Upper lobe of right lung (tissue), 1 donor: ENCODE data around the gene SLC6A3. TPM values are rescaled to one million over a fixed set of nuclear protein-coding genes. Genes with fewer than 3 reads are reported as not detected.

Source experiments
- ATAC-seq: fragments of 200-7000 bp; cut with Tn5 transposase; one replicate; pipeline ENCODE4 v1.9.1; 2020; ENCODE audit warnings: mild to moderate bottlenecking, moderate library complexity
- DNase-seq: peaks from one replicate; pipeline ENCODE4 v3.0.0-alpha.2; 2020
- H3K27ac ChIP-seq: fragments of 200-600 bp; one replicate; pipeline ENCODE4 v1.8.0; 2022
- H3K27me3 ChIP-seq: fragments of 200-600 bp; one replicate; pipeline ENCODE4 v1.8.0; 2022; ENCODE audit warnings: mild to moderate bottlenecking
- H3K36me3 ChIP-seq: fragments of 200-600 bp; one replicate; pipeline ENCODE4 v1.8.0; 2022
- H3K4me1 ChIP-seq: fragments of 200-600 bp; one replicate; pipeline ENCODE4 v1.8.0; 2022
- H3K4me3 ChIP-seq: fragments of 200-600 bp; one replicate; pipeline ENCODE4 v1.8.0; 2022; ENCODE audit warnings: mild to moderate bottlenecking
- H3K9me3 ChIP-seq: fragments of 200-600 bp; one replicate; pipeline ENCODE4 v1.8.0; 2022
- intact Hi-C: fragments of 100-400 bp; cut with DNase I; formaldehyde crosslinking; loops from one replicate; pipeline ENCODE4 v1.11.0; 2022
- total RNA-seq: library from RNA; stranded (reverse); fragmentation: NEBNext Ultra II Directional; extraction: Animal tissue kit (Norgen Biotek cat#: 25700); gene quantifications from one replicate; pipeline ENCODE4 v1.2.1, GENCODE V29; 2021
- TF ChIP-seq, protein P1 (sequence below): fragments of 200-600 bp; IDR thresholded peaks from one replicate; pipeline ENCODE4 v1.8.0; 2022; ENCODE audit warnings: antibody characterized with exemption
- donor health status: DM: no; HTN: yes; CAD: no; lungs with severe emphysema.

Gene SLC6A3
- total RNA-seq, 1 donor from 2014 or later = 0.52 TPM

DNA sequence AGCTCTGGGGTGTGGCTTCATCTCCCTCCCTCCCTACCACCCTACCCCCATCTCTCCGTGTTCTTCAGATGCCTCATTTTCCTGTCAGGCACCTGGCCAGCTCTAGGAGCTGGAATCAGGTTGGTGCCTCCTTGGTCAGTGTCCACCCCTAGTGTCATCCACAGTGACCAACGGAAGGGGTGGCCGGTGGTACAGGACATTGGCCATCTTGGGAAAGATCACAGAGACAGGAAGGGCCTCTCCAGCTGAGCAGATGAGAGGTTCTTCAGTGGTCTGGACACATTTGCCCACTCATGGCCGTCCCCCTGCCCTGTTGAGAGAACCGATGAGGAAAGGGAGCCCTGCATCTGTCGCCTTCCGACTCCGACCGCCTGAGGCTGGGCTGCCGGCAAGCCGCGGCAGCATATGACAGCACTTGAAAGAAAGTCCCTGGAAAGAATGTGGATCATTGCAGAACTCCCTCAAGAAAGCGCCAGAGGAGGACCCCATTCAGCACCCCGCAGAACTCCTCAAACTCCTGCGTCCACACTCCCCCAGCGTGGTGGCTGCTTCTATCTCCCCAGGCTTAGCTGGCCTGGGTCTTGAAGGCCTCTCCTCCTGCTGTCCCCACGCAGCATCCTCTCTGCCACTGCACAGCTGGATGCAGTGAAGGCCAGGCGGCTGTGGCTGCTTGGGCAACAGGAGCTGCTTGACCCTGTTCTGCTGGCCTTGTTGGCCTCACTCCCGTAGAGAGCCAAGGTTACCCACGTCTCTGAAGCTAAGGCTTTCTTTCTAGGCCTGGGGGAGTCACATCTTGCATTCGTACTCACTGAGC is 98.4 kb downstream of the SLC6A3 start:
- intact Hi-C loops = no loop called here
- Histone ChIP-seq H3K4me1 (peaks cover 19% of the 10 kb centered on the region), H3K27me3 (no peaks in the 10 kb centered on the region), H3K4me3 (no peak overlapping the region), H3K9me3 (no peaks in the 10 kb centered on the region), H3K27ac (no peak overlapping the region), H3K36me3 (peaks cover 12% of the 10 kb centered on the region)
- DNase-seq (no peak), ATAC-seq (no peak)
- TF ChIP-seq, protein P1, sequence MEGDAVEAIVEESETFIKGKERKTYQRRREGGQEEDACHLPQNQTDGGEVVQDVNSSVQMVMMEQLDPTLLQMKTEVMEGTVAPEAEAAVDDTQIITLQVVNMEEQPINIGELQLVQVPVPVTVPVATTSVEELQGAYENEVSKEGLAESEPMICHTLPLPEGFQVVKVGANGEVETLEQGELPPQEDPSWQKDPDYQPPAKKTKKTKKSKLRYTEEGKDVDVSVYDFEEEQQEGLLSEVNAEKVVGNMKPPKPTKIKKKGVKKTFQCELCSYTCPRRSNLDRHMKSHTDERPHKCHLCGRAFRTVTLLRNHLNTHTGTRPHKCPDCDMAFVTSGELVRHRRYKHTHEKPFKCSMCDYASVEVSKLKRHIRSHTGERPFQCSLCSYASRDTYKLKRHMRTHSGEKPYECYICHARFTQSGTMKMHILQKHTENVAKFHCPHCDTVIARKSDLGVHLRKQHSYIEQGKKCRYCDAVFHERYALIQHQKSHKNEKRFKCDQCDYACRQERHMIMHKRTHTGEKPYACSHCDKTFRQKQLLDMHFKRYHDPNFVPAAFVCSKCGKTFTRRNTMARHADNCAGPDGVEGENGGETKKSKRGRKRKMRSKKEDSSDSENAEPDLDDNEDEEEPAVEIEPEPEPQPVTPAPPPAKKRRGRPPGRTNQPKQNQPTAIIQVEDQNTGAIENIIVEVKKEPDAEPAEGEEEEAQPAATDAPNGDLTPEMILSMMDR = no peak

DNA sequence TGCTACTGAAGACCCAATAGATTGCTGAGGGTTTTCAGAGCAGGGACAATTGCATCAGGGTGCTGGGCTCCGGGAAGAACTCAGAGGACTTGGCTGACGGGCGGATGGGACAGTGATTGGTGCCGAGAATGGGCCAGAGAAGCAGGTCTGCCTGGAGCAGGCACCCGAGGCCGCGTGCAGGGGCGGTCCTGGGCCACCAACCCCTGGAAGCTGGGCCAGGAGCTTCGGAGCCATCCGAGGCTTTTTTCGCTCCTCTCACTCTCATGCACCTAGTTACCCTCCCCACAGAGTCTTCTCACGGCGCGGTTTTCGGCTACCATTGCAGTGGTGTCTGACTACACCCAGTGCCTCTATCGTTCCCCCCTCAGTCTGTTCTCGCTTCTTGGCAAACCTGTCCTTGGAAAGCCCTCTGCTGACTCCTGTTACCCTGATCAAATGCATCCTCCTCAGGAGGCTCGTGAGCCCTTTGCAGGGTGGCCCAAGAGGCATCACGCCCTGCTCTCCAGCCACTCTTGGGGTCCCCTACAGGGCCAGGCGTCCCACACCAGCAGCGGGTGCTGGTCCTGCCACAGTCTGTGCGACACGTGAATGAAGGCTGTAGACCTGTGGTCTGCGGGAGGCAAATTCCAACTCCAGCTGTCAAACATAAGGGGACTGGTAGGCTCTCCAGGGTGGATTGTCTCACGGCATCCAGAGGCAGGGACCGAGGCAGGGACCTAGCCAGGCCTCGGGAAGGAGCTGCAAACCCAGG is 99.2 kb downstream of the SLC6A3 start:
- Histone ChIP-seq H3K36me3 (peaks cover 20% of the 10 kb centered on the region), H3K27me3 (no peaks in the 10 kb centered on the region), H3K9me3 (no peaks in the 10 kb centered on the region), H3K4me3 (peak overlapping the region; percentile 96), H3K4me1 (peaks cover 19% of the 10 kb centered on the region), H3K27ac (no peak overlapping the region)
- DNase-seq (no peak), ATAC-seq (no peak)
- intact Hi-C loops = no loop called here
- TF ChIP-seq, protein P1 = no peak

DNA sequence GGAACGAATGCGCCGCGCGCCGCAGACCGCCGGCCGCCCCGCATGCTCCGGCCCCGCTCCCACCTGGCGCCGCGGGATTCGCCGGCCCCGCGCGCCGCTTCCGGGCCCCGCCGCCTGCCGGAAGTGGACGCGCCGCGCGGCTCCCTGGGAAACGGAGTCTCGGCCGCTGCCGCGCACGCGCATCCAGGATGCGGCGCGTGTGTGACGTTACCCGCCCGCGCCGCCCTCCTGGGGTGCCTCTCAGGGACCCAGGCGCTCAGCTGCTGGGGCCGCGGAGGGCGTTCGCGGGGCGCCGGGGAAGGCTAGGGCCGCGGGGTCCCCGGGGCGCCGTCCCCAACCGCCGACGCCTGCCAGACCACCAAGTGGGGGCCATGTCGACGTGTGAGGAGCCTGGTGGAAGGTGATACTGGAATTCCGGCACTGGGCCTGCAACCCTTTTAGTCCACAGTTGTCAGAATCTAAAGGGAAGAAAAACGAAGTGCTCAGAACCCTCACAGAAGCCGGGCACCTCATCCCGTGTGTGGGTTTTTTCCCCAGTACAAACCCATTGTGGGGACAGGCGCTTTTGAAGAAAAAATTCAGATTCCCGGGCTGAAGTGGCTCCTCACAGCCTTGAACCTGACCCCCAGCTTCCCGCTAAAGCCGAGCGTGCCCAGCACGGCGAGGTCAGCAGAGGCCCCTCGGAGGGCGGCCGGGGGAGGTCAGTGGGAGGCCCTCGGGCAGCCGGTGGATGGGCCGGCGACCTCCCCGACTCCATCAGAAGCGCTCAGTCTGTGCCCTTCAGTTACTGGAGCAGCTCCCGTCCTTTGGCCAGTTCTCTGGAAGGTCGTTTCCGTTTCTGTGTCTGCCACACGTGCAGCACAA is 100.0 kb downstream of the SLC6A3 start, which contains the start of gene CLPTM1L:
Gene CLPTM1L, minus strand, starts transcription at position 125 of the 864 bp plus-strand sequence. CDS start 258 bp downstream, outside the sequence.
- Histone ChIP-seq H3K9me3 (no peaks in the 10 kb centered on the region), H3K27ac (peak within 1 kb of the TSS; percentile 92), H3K4me1 (peaks cover 19% of the 10 kb centered on the region), H3K36me3 (peaks cover 28% of the 10 kb centered on the region), H3K27me3 (no peaks in the 10 kb centered on the region), H3K4me3 (peak within 1 kb of the TSS; percentile 97)
- ATAC-seq = peak; percentile 93
- intact Hi-C loops = no loop called here
- DNase-seq = peak; percentile 95
- TF ChIP-seq, protein P1 = no peak

DNA sequence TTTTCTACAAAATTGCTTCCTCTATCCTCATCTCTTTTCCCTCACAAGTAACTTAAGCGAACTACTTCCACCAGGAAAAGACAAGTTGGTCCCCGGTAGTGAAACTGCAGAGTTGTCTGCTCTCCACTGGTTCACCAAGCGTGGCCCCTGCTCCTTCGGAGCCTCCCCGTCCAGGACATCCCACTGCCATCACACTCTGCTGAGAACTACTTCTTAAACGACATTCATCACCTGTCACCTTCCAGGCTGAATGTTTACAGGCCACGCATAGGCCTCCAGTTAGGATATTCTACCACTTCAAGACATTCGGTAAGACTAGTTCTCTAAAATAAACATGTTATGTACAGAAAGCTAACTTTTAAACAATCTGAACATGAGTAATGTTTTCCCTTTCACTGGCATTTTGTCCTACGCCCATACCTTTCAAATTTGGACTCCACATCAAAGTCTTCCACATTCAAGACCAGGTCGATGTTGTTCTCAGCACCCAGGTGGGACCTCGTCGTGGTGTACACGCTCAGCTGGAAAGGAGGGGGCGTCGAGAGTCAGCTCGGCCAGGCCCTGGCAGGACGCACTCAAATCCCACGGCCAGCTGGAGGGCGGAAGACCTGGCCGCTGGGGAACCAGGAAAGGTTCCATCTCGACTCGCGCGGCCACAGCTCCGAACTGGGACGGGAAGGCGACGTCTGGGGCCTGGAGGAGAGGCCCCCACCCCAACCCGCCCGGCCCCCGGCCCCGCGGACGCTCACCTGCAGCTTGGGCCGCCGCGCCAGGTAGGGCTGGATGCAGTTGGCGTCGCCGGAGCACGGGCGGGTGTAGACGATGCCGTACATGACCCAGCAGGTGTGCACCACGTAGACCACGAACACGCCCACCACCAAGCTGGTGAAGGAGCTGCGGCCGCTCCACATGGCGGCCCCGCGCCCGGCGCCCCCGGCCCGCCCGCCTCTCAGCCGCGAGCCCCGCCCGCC is 101.0 kb downstream of the SLC6A3 start:
- Histone ChIP-seq H3K4me3 (peak overlapping the region; percentile 97), H3K27me3 (no peaks in the 10 kb centered on the region), H3K36me3 (peaks cover 33% of the 10 kb centered on the region), H3K9me3 (no peaks in the 10 kb centered on the region), H3K27ac (peak overlapping the region; percentile 74), H3K4me1 (peaks cover 19% of the 10 kb centered on the region)
- TF ChIP-seq, protein P1 = no peak
- DNase-seq (no peak), ATAC-seq (no peak)
- intact Hi-C loops = no loop called here
